ENCODE measurements around the gene YPEL3.

- TF ChIP-seq POLR2A (IDR thresholded peaks at IDR 0.05; ENCODE audit: low read length) (no peak), RNF2 (IDR thresholded peaks at IDR 0.05; ENCODE audit: borderline replicate concordance, low read depth) (no peak), RAD21 (conservative IDR thresholded peaks at IDR 0.05 in 1 of 2, IDR thresholded peaks at IDR 0.05 in 1 of 2) (peak; percentile 38; a peak in 3 of 5 replicates), HDAC2 (IDR thresholded peaks at IDR 0.05) (no peak)
- TF ChIP-seq, protein P1, sequence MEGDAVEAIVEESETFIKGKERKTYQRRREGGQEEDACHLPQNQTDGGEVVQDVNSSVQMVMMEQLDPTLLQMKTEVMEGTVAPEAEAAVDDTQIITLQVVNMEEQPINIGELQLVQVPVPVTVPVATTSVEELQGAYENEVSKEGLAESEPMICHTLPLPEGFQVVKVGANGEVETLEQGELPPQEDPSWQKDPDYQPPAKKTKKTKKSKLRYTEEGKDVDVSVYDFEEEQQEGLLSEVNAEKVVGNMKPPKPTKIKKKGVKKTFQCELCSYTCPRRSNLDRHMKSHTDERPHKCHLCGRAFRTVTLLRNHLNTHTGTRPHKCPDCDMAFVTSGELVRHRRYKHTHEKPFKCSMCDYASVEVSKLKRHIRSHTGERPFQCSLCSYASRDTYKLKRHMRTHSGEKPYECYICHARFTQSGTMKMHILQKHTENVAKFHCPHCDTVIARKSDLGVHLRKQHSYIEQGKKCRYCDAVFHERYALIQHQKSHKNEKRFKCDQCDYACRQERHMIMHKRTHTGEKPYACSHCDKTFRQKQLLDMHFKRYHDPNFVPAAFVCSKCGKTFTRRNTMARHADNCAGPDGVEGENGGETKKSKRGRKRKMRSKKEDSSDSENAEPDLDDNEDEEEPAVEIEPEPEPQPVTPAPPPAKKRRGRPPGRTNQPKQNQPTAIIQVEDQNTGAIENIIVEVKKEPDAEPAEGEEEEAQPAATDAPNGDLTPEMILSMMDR (IDR thresholded peaks at IDR 0.05): peak; percentile 42
Observed at GRCh38 chr16:30068750-30069610, 27.0 kb downstream of the YPEL3 start.

All from A549 (cell line).